HEK293T (cell line): ENCODE data around the gene KIF26B.

ENCODE experiments used
- ELF4 ChIP-seq: fragments of 450-650 bp; IDR thresholded peaks from 2 replicates; pipeline ENCODE4 v1.6.1; 2017; ENCODE audit warnings: antibody characterized with exemption
- FOXM1 ChIP-seq: fragments of 450-650 bp; IDR thresholded peaks from 2 replicates; pipeline ENCODE4 v1.6.1; 2017; ENCODE audit warnings: mild to moderate bottlenecking, borderline replicate concordance
- NFRKB ChIP-seq: fragments of 450-650 bp; IDR thresholded peaks from 2 replicates; pipeline ENCODE4 v1.6.1; 2016; ENCODE audit warnings: mild to moderate bottlenecking, moderate library complexity
- PKNOX1 ChIP-seq: fragments of 450-650 bp; IDR thresholded peaks from 2 replicates; pipeline ENCODE4 v1.6.1; 2016
- SP1 ChIP-seq: fragments of 450-650 bp; IDR thresholded peaks from 2 replicates; pipeline ENCODE4 v1.6.1; 2017
- ZNF384 ChIP-seq: fragments of 450-650 bp; IDR thresholded peaks from 2 replicates; pipeline ENCODE4 v1.6.1; 2016

GRCh38 chr1:245715970-245716369 lies 561.2 kb downstream of the KIF26B start:
- no peak for TF ChIP-seq ZNF384
- TF ChIP-seq SP1: no peak
- TF ChIP-seq NFRKB: no peak
- TF ChIP-seq FOXM1: no peak
- no peak for TF ChIP-seq PKNOX1
- no peak for TF ChIP-seq ELF4
